Hepatocyte (in vitro differentiated cells): Measurements from ENCODE around the gene ACP6. TPM values are rescaled to one million over a fixed set of nuclear protein-coding genes. Genes with fewer than 3 reads are reported as not detected.

ENCODE experiments used
- DNase-seq: peaks from one replicate; pipeline ENCODE4 v3.0.0-alpha.2; 2016; ENCODE audit warnings: low spot score
- H2AFZ ChIP-seq: fragments of 200-600 bp; sonication (generic); 2 replicates; pipeline ENCODE4 v1.6.0; 2016; ENCODE audit warnings: antibody characterized with exemption, mild to moderate bottlenecking
- H3K27ac ChIP-seq: fragments of 200-600 bp; sonication (generic); 2 replicates; pipeline ENCODE4 v1.5.1; 2016; ENCODE audit warnings: mild to moderate bottlenecking
- H3K27me3 ChIP-seq: fragments of 200-600 bp; sonication (generic); 2 replicates; pipeline ENCODE4 v1.6.1; 2016
- H3K36me3 ChIP-seq: fragments of 200-600 bp; sonication (generic); replicated peaks from 2 replicates; pipeline ENCODE4 v1.5.1; 2016; ENCODE audit warnings: low read depth; ENCODE audit not compliant: insufficient read depth
- H3K4me1 ChIP-seq: fragments of 200-600 bp; sonication (generic); 2 replicates; pipeline ENCODE4 v1.5.1; 2016; ENCODE audit warnings: mild to moderate bottlenecking, moderate library complexity; ENCODE audit not compliant: insufficient read depth
- H3K4me2 ChIP-seq: fragments of 200-600 bp; sonication (generic); 2 replicates; pipeline ENCODE4 v1.6.0; 2016
- H3K4me3 ChIP-seq: fragments of 200-600 bp; sonication (generic); 2 replicates; pipeline ENCODE4 v1.5.1; 2016; ENCODE audit warnings: mild to moderate bottlenecking
- H3K79me2 ChIP-seq: fragments of 200-600 bp; sonication (generic); 2 replicates; pipeline ENCODE4 v1.6.0; 2017; ENCODE audit warnings: mild to moderate bottlenecking
- H3K9me2 ChIP-seq: fragments of 200-600 bp; sonication (generic); replicated peaks from 2 replicates; pipeline ENCODE4 v1.6.0; 2017; ENCODE audit warnings: mild to moderate bottlenecking; ENCODE audit not compliant: insufficient read depth
- H3K9me3 ChIP-seq: fragments of 200-600 bp; sonication (generic); 2 replicates; pipeline ENCODE4 v1.5.1; 2016; ENCODE audit warnings: low read depth, mild to moderate bottlenecking
- H4K20me1 ChIP-seq: fragments of 200-600 bp; sonication (generic); 2 replicates; pipeline ENCODE4 v1.6.0; 2016; ENCODE audit warnings: mild to moderate bottlenecking; ENCODE audit not compliant: insufficient read depth, poor library complexity, severe bottlenecking
- EZH2 ChIP-seq: fragments of 200-600 bp; sonication (generic); IDR thresholded peaks from 2 replicates; pipeline ENCODE4 v1.6.1; 2016; ENCODE audit warnings: antibody characterized with exemption, mild to moderate bottlenecking, borderline replicate concordance
- EZH2phosphoT487 ChIP-seq: fragments of 200-600 bp; sonication (generic); IDR thresholded peaks from one replicate; pipeline ENCODE4 v1.6.1; 2018; ENCODE audit warnings: antibody characterized with exemption, mild to moderate bottlenecking, low read depth, moderate library complexity; ENCODE audit not compliant: unreplicated experiment, severe bottlenecking
- WGBS: methylation state at CpG from one replicate; pipeline ENCODE4 v1.1.6; 2016; ENCODE audit warnings: low lambda C conversion rate; ENCODE audit errors: missing lambda C conversion rate; 5-methylcytosine and 5-hydroxymethylcytosine counted together
- polyA plus RNA-seq: library from polyadenylated mRNA; unstranded; fragments of >200 nt; fragmentation: Nextera tagmentation; extraction: Ambion mirVana; gene quantifications from 2 replicates; pipeline ENCODE4 v1.2.1, GENCODE V29; 2016
- total RNA-seq: library from RNA; depleted of rRNA; stranded (reverse); fragments of >200 nt; gene quantifications from 2 replicates; pipeline ENCODE4 v1.2.3, GENCODE V29; 2014
- TF ChIP-seq, protein P1 (sequence below): fragments of 200-600 bp; sonication (generic); IDR thresholded peaks from 2 replicates; pipeline ENCODE4 v1.5.1; 2016; ENCODE audit warnings: antibody characterized with exemption, mild to moderate bottlenecking; ENCODE audit not compliant: poor library complexity

ACP6 gene
- total and polyA plus RNA-seq, 2 experiments from 2014 or later: 16.8 to 29.9 TPM

DNA sequence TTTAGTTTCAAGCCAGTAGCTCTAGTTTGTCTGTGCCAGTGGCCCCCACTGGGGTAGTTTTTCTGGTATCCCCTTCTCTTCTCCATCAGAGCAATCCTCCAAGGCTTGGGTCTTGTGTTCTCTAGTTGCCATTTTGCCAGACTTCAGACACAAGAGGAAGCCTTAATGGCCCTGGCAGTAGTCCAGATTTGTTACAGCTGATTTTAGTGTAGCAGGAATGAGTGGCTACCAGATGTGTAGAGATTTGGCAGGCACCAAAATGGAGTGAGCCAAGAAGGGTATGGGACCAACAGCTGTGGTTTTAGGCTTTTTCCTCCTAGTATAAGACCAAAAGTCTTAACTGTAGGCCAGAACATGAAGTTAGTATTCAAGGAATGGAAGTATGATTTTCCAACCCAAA lies 56.8 kb downstream of the ACP6 start:
- no peaks in the 10 kb centered on the region for H3K9me3 ChIP-seq
- no peak overlapping the region for H3K4me3 ChIP-seq
- H3K4me1 ChIP-seq: peaks cover 11% of the 10 kb centered on the region
- no peak overlapping the region for H2AFZ ChIP-seq
- no peaks in the 10 kb centered on the region for H3K9me2 ChIP-seq
- H3K36me3 ChIP-seq: peaks cover 14% of the 10 kb centered on the region
- peaks cover 14% of the 10 kb centered on the region for H3K79me2 ChIP-seq
- H4K20me1 ChIP-seq: no peaks in the 10 kb centered on the region
- H3K27me3 ChIP-seq: no peaks in the 10 kb centered on the region
- H3K27ac ChIP-seq: peak overlapping the region; percentile 73
- H3K4me2 ChIP-seq: no peak overlapping the region
- DNase-seq: no peak
- TF ChIP-seq EZH2phosphoT487: no peak
- TF ChIP-seq EZH2: no peak
- TF ChIP-seq, protein P1, sequence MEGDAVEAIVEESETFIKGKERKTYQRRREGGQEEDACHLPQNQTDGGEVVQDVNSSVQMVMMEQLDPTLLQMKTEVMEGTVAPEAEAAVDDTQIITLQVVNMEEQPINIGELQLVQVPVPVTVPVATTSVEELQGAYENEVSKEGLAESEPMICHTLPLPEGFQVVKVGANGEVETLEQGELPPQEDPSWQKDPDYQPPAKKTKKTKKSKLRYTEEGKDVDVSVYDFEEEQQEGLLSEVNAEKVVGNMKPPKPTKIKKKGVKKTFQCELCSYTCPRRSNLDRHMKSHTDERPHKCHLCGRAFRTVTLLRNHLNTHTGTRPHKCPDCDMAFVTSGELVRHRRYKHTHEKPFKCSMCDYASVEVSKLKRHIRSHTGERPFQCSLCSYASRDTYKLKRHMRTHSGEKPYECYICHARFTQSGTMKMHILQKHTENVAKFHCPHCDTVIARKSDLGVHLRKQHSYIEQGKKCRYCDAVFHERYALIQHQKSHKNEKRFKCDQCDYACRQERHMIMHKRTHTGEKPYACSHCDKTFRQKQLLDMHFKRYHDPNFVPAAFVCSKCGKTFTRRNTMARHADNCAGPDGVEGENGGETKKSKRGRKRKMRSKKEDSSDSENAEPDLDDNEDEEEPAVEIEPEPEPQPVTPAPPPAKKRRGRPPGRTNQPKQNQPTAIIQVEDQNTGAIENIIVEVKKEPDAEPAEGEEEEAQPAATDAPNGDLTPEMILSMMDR: no peak

DNA sequence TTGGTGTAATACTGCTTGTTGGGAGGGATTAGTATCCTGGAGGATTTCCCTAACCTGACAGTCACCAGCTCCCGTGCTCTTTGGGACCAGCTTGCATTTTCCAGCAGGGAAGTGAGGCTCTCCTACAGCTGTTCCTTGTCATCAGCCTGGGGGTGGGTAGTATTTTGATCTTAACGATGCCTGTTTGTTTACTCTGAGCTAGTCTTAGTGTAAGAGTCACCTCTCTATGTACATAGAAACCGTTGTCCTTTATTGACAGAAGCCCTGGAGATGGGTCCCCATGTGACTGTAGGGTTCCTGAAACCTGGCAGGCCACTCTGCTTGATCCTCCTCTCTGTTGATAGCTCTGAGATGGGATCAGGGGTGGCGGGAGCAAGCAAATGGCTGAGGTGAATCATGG lies 58.0 kb downstream of the ACP6 start:
- WGBS: 28% methylated on average over 4 of the region's 4 CpGs
- TF ChIP-seq, protein P1: no peak
- no peak for TF ChIP-seq EZH2
- TF ChIP-seq EZH2phosphoT487: no peak
- peaks cover 9% of the 10 kb centered on the region for H3K36me3 ChIP-seq

DNA sequence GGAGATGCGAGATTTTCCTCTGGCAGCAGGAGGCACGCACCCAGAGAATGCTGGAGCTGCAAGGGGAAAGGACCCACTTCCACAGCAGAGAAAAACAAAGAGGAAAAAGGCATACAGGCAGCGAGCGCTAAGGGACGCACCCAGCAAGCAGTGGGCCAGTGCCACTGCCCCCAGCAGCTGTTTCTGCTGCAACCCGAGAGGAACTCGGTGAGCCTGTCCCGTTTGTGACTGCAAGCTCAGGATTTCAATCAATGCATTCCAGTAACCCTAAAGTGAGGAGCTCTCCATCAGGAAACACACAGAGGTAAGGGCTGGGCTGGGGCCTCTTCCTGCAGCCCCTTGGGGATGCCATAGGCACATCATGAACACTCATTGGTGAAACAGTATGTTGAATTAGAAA lies 58.7 kb downstream of the ACP6 start:
- no peaks in the 10 kb centered on the region for H3K9me2 ChIP-seq
- H3K4me1 ChIP-seq: peaks cover 11% of the 10 kb centered on the region
- H3K36me3 ChIP-seq: peaks cover 9% of the 10 kb centered on the region
- H3K79me2 ChIP-seq: peaks cover 29% of the 10 kb centered on the region
- no peak for TF ChIP-seq EZH2
- no peak for TF ChIP-seq EZH2phosphoT487
- TF ChIP-seq, protein P1: no peak
- H4K20me1 ChIP-seq: no peaks in the 10 kb centered on the region
- WGBS: 78% methylated on average over 8 of the region's 8 CpGs
- H3K9me3 ChIP-seq: no peaks in the 10 kb centered on the region
- no peak for DNase-seq
- peak overlapping the region; percentile 69 for H3K27ac ChIP-seq
- H3K27me3 ChIP-seq: no peaks in the 10 kb centered on the region
- no peak overlapping the region for H3K4me3 ChIP-seq
- H2AFZ ChIP-seq: no peak overlapping the region
- H3K4me2 ChIP-seq: peak overlapping the region; percentile 34

More for the DNA sequence above, 58.0 kb downstream of the ACP6 start:
- Histone ChIP-seq H3K9me3 (no peaks in the 10 kb centered on the region), H3K4me3 (no peak overlapping the region), H3K4me2 (peak overlapping the region; percentile 34), H3K4me1 (peaks cover 11% of the 10 kb centered on the region), H3K27ac (peak overlapping the region; percentile 73), H3K9me2 (no peaks in the 10 kb centered on the region), H3K79me2 (peaks cover 22% of the 10 kb centered on the region), H3K27me3 (no peaks in the 10 kb centered on the region), H4K20me1 (no peaks in the 10 kb centered on the region), H2AFZ (no peak overlapping the region)
- DNase-seq: peak; percentile 65

DNA sequence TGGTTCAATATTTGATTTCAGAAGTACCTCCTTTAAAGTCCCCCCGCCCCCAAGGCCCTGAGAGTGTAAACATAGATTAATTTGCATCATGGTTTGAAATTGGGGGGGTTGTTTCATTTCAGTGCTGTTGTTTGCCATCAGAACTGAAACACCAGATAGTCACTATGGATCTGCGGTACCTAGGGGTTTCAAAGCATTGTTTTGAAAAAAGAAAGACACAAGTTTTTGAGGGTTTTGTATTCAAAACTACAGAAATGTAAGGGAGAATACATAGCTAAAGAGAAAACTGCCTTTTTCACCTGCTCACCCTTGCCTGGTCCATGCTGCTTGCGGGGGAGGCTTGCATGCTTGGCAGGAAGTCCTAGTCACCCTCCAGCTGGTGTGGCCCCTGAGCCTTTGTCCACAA lies 59.3 kb downstream of the ACP6 start:
- Histone ChIP-seq H3K4me3 (no peak overlapping the region), H3K27ac (peak overlapping the region; percentile 69), H3K36me3 (peaks cover 9% of the 10 kb centered on the region), H2AFZ (no peak overlapping the region), H4K20me1 (no peaks in the 10 kb centered on the region), H3K9me3 (no peaks in the 10 kb centered on the region), H3K4me2 (no peak overlapping the region), H3K79me2 (peaks cover 35% of the 10 kb centered on the region), H3K9me2 (no peaks in the 10 kb centered on the region), H3K4me1 (peaks cover 11% of the 10 kb centered on the region), H3K27me3 (no peaks in the 10 kb centered on the region)
- TF ChIP-seq, protein P1: no peak
- TF ChIP-seq EZH2phosphoT487 (no peak), EZH2 (no peak)
- WGBS: 92% methylated on average over 3 of the region's 3 CpGs
- DNase-seq: no peak
